Adrenal gland (tissue), 5 donors: Measurements from ENCODE around the gene USP2.

ENCODE experiments used
- CTCF ChIP-seq, 6 experiments: fragments of 450-650 bp in 4 of 6; fragments of 200-600 bp in 2 of 6; sonication (generic) in 1 of 6; IDR thresholded peaks; 1 replicate in 5 of 6; 2 replicates in 1 of 6; pipeline versions ENCODE4 v1.5.1 to v1.8.0; 2016 to 2021; ENCODE audit warnings: antibody characterized with exemption in 6 of 6, mild to moderate bottlenecking in 2 of 6, moderate library complexity in 1 of 6
- POLR2A ChIP-seq, 2 donors: fragments of 450-650 bp; IDR thresholded peaks; one replicate each; pipeline ENCODE4 v1.6.1; 2017; ENCODE audit warnings: antibody characterized with exemption in 2 of 2, mild to moderate bottlenecking in 2 of 2, moderate library complexity in 1 of 2
- donor health status: DM: no; HTN: no; CAD: no.

- TF ChIP-seq CTCF (IDR thresholded peaks at IDR 0.05): no peak
- peak in 1 of 2 donors; percentile 40 for TF ChIP-seq POLR2A (IDR thresholded peaks at IDR 0.05)
Measured at GRCh38 chr11:119306373-119306890, 75.1 kb downstream of the USP2 start.
